ENCODE results near the gene BLVRA.

DNA sequence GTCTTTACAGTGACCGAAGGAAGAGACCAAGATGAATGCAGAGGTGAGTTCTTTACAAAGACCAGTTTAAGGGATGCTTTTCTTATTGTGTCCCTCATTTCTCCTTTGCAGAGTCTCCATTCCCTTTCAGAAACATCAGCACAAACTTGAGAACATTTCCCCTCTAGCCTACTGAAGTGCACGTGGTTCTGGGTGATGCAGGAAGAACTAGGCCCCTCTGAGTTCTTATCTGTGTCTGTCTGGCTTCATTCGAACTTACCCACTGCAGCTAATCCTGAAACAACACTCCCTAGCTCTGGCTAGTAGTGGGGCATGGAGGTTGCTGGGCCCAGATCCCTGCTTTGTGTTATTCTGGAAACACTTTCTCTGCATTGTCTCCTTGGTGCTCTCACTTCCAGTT is 12.6 kb downstream of the BLVRA start:
- TF ChIP-seq EZH2 (IDR thresholded peaks at IDR 0.05; ENCODE audit: low read length): no peak
- no peak for TF ChIP-seq CTCF (optimal IDR thresholded peaks at IDR 0.05 in 1 of 3, IDR thresholded peaks at IDR 0.05 in 1 of 3, conservative IDR thresholded peaks at IDR 0.05 in 1 of 3; ENCODE audit: extremely low read depth in 1 of 3, insufficient read depth in 2 of 3, low read length in 3 of 3)
